HCT116 (cell line): Measurements from ENCODE around the gene METTL25. TPM values are rescaled to one million over a fixed set of nuclear protein-coding genes. Genes with fewer than 3 reads are reported as not detected.
A peak's percentile ranks its signal among the peaks of the same experiment; 100 is the strongest.

Experiments used
- ATAC-seq: fragments of 200-7000 bp; cut with Tn5 transposase; 2 replicates; pipeline ENCODE4 v1.9.1; 2020; ENCODE audit warnings: mild to moderate bottlenecking, moderate library complexity
- BruUV-seq: library from RNA; stranded (reverse); fragments of 400-500 nt; replicated peaks from 2 replicates; lab custom pipeline; 2021; lab: Mats Ljungman, UMichigan
- CTCF ChIA-PET: fragments of 300-600 bp; sonication (Branson Sonifier 250); formaldehyde crosslinking; loops from one replicate; lab custom pipeline; 2021; ENCODE audit warnings: antibody characterized with exemption; lab: Charles Lee
- POLR2A ChIA-PET: fragments of 300-600, 350-600 bp; sonication (Branson Sonifier 250); formaldehyde crosslinking; loops from one replicate; lab custom pipeline; 2021; ENCODE audit warnings: antibody characterized with exemption; lab: Charles Lee
- RAD21 ChIA-PET, 2 experiments: fragments of 300-600 bp; sonication (Branson Sonifier 250); formaldehyde crosslinking; loops; one replicate each; lab custom pipeline; 2023; ENCODE audit warnings: low total read pairs in 2 of 2; ENCODE audit not compliant: uncharacterized antibody in 2 of 2, unreplicated experiment in 2 of 2, low non-redundant PET in 1 of 2; lab: Charles Lee
- DNase-seq: peaks from one replicate; pipeline ENCODE4 v3.0.0-alpha.2; 2010; ENCODE audit warnings: low read depth, low spot score
- H2AFZ ChIP-seq: fragments of 200-600 bp; shearing (Covaris generic), sonication (generic); 2 replicates; pipeline ENCODE4 v1.6.1; 2017; ENCODE audit warnings: low read depth, mixed run types, mixed read lengths, antibody characterized with exemption, low read length; ENCODE audit not compliant: poor library complexity, severe bottlenecking
- H3K27ac ChIP-seq: 2 replicates; pipeline ENCODE4 v1.5.1; 2012; ENCODE audit warnings: low read depth, low read length
- H3K27me3 ChIP-seq: fragments of 200-600 bp; sonication (generic); 2 replicates; pipeline ENCODE4 v1.6.1; 2016; ENCODE audit warnings: mixed run types, low read length, mixed read lengths; ENCODE audit not compliant: insufficient read depth
- H3K36me3 ChIP-seq, 2 experiments: fragments of 200-500 bp in 1 of 2; fragments of 200-600 bp in 1 of 2; sonication (Bioruptor generic) in 1 of 2; sonication (generic) in 1 of 2; 2 replicates each; pipeline versions ENCODE4 v1.5.1 to v1.6.1; 2014 to 2016; ENCODE audit warnings: low read length in 2 of 2, inconsistent platforms in 1 of 2, mixed read lengths in 1 of 2, mixed run types in 1 of 2; ENCODE audit not compliant: insufficient read depth in 2 of 2, control insufficient read depth in 1 of 2
- H3K4me1 ChIP-seq, 2 experiments: fragments of 200-600 bp in 1 of 2; sonication (generic) in 1 of 2; 2 replicates each; pipeline versions ENCODE4 v1.5.1 to v1.6.1; 2012 to 2017; ENCODE audit warnings: low read length in 2 of 2, inconsistent platforms in 1 of 2, mild to moderate bottlenecking in 1 of 2, mixed read lengths in 1 of 2, mixed run types in 1 of 2, moderate library complexity in 1 of 2; ENCODE audit not compliant: insufficient read depth in 2 of 2, control insufficient read depth in 1 of 2
- H3K4me2 ChIP-seq: fragments of 200-600 bp; sonication (generic); 2 replicates; pipeline ENCODE4 v1.6.1; 2017; ENCODE audit warnings: mixed run types, low read length, mixed read lengths
- H3K4me3 ChIP-seq, 2 experiments: fragments of 200-600 bp in 1 of 2; sonication (generic) in 1 of 2; replicated peaks in 1 of 2; 2 replicates each; pipeline ENCODE4 v1.5.1; 2011 to 2016; ENCODE audit warnings: low read length in 2 of 2, control low read depth in 1 of 2, low read depth in 1 of 2, mild to moderate bottlenecking in 1 of 2, mixed read lengths in 1 of 2, mixed run types in 1 of 2
- H3K79me2 ChIP-seq: fragments of 200-600 bp; sonication (generic); 2 replicates; pipeline ENCODE4 v1.6.1; 2017; ENCODE audit warnings: mild to moderate bottlenecking, mixed run types, low read length, moderate library complexity, mixed read lengths; ENCODE audit not compliant: insufficient read depth
- H3K9ac ChIP-seq: fragments of 200-600 bp; sonication (generic); 2 replicates; pipeline ENCODE4 v1.6.1; 2016; ENCODE audit warnings: low read length, mixed read lengths
- H3K9me2 ChIP-seq: fragments of 200-600 bp; sonication (generic), shearing (Covaris generic); 2 replicates; pipeline ENCODE4 v1.6.1; 2017; ENCODE audit warnings: mixed run types, mild to moderate bottlenecking, moderate library complexity; ENCODE audit not compliant: insufficient read depth
- H3K9me3 ChIP-seq, 2 experiments: fragments of 200-500 bp in 1 of 2; fragments of 200-600 bp in 1 of 2; sonication (Bioruptor generic) in 1 of 2; sonication (generic) in 1 of 2; 2 replicates each; pipeline ENCODE4 v1.6.1; 2014 to 2017; ENCODE audit warnings: low read length in 2 of 2, mixed read lengths in 2 of 2, inconsistent platforms in 1 of 2, low read depth in 1 of 2, mild to moderate bottlenecking in 1 of 2, mixed run types in 1 of 2, moderate library complexity in 1 of 2; ENCODE audit not compliant: control insufficient read depth in 1 of 2, insufficient read depth in 1 of 2
- H4K20me1 ChIP-seq: fragments of 200-600 bp; sonication (generic), shearing (Covaris generic); 2 replicates; pipeline ENCODE4 v1.6.1; 2017; ENCODE audit warnings: mixed run types, mild to moderate bottlenecking, moderate library complexity; ENCODE audit not compliant: insufficient read depth
- CBX3 ChIP-seq: IDR thresholded peaks from 2 replicates; pipeline ENCODE4 v1.6.1; 2012; ENCODE audit warnings: low read depth
- ELF1 ChIP-seq: IDR thresholded peaks from 2 replicates; pipeline ENCODE4 v1.6.1; 2012; ENCODE audit warnings: low read depth, borderline replicate concordance
- FOSL1 ChIP-seq: IDR thresholded peaks from 2 replicates; pipeline ENCODE4 v1.6.1; 2012; ENCODE audit warnings: low read depth
- JUND ChIP-seq: IDR thresholded peaks from 2 replicates; pipeline ENCODE4 v1.6.1; 2012
- POLR2AphosphoS5 ChIP-seq: IDR thresholded peaks from 2 replicates; pipeline ENCODE4 v1.6.1; 2011; ENCODE audit warnings: mild to moderate bottlenecking, low read depth, low read length, moderate library complexity
- SIN3A ChIP-seq: IDR thresholded peaks from 2 replicates; pipeline ENCODE4 v1.6.1; 2012; ENCODE audit warnings: low read depth
- SP1 ChIP-seq: IDR thresholded peaks from 2 replicates; pipeline ENCODE4 v1.6.1; 2012; ENCODE audit warnings: low read depth
- YY1 ChIP-seq: IDR thresholded peaks from 2 replicates; pipeline ENCODE4 v1.6.1; 2011; ENCODE audit warnings: low read length, low read depth, moderate library complexity, mild to moderate bottlenecking; ENCODE audit not compliant: insufficient replicate concordance; ENCODE audit errors: extremely low read depth
- ZBTB33 ChIP-seq: IDR thresholded peaks from 2 replicates; pipeline ENCODE4 v1.6.1; 2011; ENCODE audit warnings: mild to moderate bottlenecking, low read length, moderate library complexity; ENCODE audit not compliant: insufficient replicate concordance; ENCODE audit errors: extremely low read depth
- ZFX ChIP-seq: fragments of 450-650 bp; IDR thresholded peaks from 2 replicates; pipeline ENCODE4 v1.6.1; 2017
- ZNF274 ChIP-seq: fragments of 200-500 bp; sonication (Bioruptor generic); IDR thresholded peaks from 2 replicates; pipeline ENCODE4 v1.6.1; 2014; ENCODE audit warnings: mild to moderate bottlenecking, low read depth, low read length, inconsistent platforms
- intact Hi-C: fragments of 100-400 bp; cut with micrococcal nuclease; formaldehyde crosslinking; loops from 2 replicates; pipeline ENCODE4 v1.10.0; 2022
- total RNA-seq: library from RNA; stranded (reverse); gene quantifications from one replicate; pipeline ENCODE4 v1.2.1, GENCODE V29; 2021; ENCODE audit not compliant: unreplicated experiment
- TF ChIP-seq, protein P1 (sequence below): IDR thresholded peaks from 2 replicates; pipeline ENCODE4 v1.6.1; 2012; ENCODE audit warnings: low read depth
- TF ChIP-seq, protein P2 (sequence below), 3 experiments: fragments of 200-600 bp in 1 of 3; sonication (generic) in 1 of 3; IDR thresholded peaks in 2 of 3; conservative IDR thresholded peaks in 1 of 3; 2 replicates each; pipeline ENCODE4 v1.5.1; 2012 to 2017; ENCODE audit warnings: low read depth in 2 of 3, low read length in 2 of 3, antibody characterized with exemption in 1 of 3, borderline replicate concordance in 1 of 3, control low read depth in 1 of 3, mild to moderate bottlenecking in 1 of 3, mixed read lengths in 1 of 3, mixed run types in 1 of 3, moderate library complexity in 1 of 3; ENCODE audit not compliant: insufficient read depth in 1 of 3

The METTL25 gene
- total RNA-seq, 1 experiment from 2014 or later, result 4.4 TPM

- no peak for TF ChIP-seq JUND
- TF ChIP-seq CBX3, result peak; percentile 100
- TF ChIP-seq SIN3A, result no peak
- TF ChIP-seq ZNF274, result no peak
- TF ChIP-seq, protein P1, sequence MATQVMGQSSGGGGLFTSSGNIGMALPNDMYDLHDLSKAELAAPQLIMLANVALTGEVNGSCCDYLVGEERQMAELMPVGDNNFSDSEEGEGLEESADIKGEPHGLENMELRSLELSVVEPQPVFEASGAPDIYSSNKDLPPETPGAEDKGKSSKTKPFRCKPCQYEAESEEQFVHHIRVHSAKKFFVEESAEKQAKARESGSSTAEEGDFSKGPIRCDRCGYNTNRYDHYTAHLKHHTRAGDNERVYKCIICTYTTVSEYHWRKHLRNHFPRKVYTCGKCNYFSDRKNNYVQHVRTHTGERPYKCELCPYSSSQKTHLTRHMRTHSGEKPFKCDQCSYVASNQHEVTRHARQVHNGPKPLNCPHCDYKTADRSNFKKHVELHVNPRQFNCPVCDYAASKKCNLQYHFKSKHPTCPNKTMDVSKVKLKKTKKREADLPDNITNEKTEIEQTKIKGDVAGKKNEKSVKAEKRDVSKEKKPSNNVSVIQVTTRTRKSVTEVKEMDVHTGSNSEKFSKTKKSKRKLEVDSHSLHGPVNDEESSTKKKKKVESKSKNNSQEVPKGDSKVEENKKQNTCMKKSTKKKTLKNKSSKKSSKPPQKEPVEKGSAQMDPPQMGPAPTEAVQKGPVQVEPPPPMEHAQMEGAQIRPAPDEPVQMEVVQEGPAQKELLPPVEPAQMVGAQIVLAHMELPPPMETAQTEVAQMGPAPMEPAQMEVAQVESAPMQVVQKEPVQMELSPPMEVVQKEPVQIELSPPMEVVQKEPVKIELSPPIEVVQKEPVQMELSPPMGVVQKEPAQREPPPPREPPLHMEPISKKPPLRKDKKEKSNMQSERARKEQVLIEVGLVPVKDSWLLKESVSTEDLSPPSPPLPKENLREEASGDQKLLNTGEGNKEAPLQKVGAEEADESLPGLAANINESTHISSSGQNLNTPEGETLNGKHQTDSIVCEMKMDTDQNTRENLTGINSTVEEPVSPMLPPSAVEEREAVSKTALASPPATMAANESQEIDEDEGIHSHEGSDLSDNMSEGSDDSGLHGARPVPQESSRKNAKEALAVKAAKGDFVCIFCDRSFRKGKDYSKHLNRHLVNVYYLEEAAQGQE, result no peak
- peak; percentile 98 for TF ChIP-seq YY1
- TF ChIP-seq, all 23 proteins: peak for 13
These were observed at the start of gene METTL25, which contains the start of gene CCDC59 (continued) for GRCh38 chr12:82358200-82359114.

DNA sequence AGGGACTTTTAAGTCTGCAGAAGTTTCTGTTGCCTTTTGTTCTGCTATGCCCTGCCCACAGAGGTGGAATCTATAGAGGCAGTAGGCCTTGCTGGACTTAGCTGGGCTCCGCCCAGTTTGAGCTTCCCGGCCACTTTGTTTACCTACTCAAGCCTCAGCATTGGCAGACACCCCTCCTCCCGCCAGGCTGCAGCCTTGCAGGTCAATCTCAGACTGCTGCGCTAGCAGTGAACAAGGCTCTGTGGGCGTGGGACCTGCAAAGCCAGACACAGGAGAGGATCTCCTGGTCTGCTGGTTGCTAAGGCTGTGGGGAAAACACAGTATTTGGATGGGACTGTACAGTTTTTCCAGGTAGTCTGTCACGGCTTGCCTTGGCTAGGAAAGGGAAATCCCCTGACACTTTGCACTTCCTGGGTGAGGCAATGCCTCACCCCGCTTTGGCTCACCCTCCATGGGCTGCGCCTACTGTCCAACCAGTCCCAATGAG lies 43.9 kb upstream of the METTL25 start:
- Histone ChIP-seq H3K36me3 (no peaks in the 10 kb centered on the region), H2AFZ (no peak overlapping the region), H3K9me2 (no peaks in the 10 kb centered on the region), H3K4me1 (no peaks in the 10 kb centered on the region), H3K4me3 (no peak overlapping the region), H3K9me3 (no peaks in the 10 kb centered on the region), H4K20me1 (no peaks in the 10 kb centered on the region), H3K27me3 (no peaks in the 10 kb centered on the region), H3K9ac (no peak overlapping the region), H3K4me2 (no peak overlapping the region), H3K27ac (no peak overlapping the region), H3K79me2 (no peaks in the 10 kb centered on the region)
- no TSS peak for BruUV-seq
- CTCF ChIA-PET, result no interaction called here
- intact Hi-C loops, result no loop called here
- ATAC-seq (no peak), DNase-seq (no peak)
- POLR2A ChIA-PET, result no interaction called here
- RAD21 ChIA-PET, result no interaction called here
- TF ChIP-seq JUND, result no peak
- TF ChIP-seq POLR2AphosphoS5, result no peak
- TF ChIP-seq ZFX, result no peak
- TF ChIP-seq, protein P2, sequence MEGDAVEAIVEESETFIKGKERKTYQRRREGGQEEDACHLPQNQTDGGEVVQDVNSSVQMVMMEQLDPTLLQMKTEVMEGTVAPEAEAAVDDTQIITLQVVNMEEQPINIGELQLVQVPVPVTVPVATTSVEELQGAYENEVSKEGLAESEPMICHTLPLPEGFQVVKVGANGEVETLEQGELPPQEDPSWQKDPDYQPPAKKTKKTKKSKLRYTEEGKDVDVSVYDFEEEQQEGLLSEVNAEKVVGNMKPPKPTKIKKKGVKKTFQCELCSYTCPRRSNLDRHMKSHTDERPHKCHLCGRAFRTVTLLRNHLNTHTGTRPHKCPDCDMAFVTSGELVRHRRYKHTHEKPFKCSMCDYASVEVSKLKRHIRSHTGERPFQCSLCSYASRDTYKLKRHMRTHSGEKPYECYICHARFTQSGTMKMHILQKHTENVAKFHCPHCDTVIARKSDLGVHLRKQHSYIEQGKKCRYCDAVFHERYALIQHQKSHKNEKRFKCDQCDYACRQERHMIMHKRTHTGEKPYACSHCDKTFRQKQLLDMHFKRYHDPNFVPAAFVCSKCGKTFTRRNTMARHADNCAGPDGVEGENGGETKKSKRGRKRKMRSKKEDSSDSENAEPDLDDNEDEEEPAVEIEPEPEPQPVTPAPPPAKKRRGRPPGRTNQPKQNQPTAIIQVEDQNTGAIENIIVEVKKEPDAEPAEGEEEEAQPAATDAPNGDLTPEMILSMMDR (IDR thresholded peaks at IDR 0.05 in 2 of 3, conservative IDR thresholded peaks at IDR 0.05 in 1 of 3; ENCODE audit: borderline replicate concordance in 1 of 3, insufficient read depth in 1 of 3, low read depth in 2 of 3, low read length in 2 of 3), result no peak
- no peak for TF ChIP-seq ELF1
- no peak for TF ChIP-seq SP1
- TF ChIP-seq FOSL1, result no peak
- no peak for TF ChIP-seq ZBTB33
- no peak for TF ChIP-seq CBX3
